Left colon (tissue), 2 donors: ENCODE data around the gene LRRC70. TPM values are rescaled to one million over a fixed set of nuclear protein-coding genes. Genes with fewer than 3 reads are reported as not detected.
"Not testable (repeated sequence)": the region's sequence is repeated elsewhere in the genome, so short reads cannot be mapped to it uniquely, and the experiment has no call there.

ENCODE experiments used
- ATAC-seq: fragments of 200-7000 bp; cut with Tn5 transposase; one replicate; pipeline ENCODE4 v1.9.1; 2020; ENCODE audit warnings: mild to moderate bottlenecking, moderate library complexity
- DNase-seq, 2 donors: peaks; one replicate each; pipeline ENCODE4 v3.0.0-alpha.2; 2020
- intact Hi-C, 2 donors: fragments of 100-400 bp; cut with DNase I in 1 of 2; cut with micrococcal nuclease in 1 of 2; formaldehyde crosslinking; loops; one replicate each; pipeline versions ENCODE4 v1.11.2 to v1.14.0; 2022; cut with DNase I, micrococcal nuclease
- total RNA-seq, 2 donors: library from RNA; stranded (reverse); fragmentation: NEBNext Ultra II Directional; extraction: Animal tissue kit (Norgen Biotek cat#: 25700); gene quantifications; one replicate each; pipeline ENCODE4 v1.2.1, GENCODE V29; 2021
- donor health status: DM: no; HTN: no; CAD: no.
- donor health status: DM: yes; HTN: yes; CAD: no.

The LRRC70 gene
- total RNA-seq, 2 donors from 2014 or later: 1.9 to 2.4 TPM

DNA sequence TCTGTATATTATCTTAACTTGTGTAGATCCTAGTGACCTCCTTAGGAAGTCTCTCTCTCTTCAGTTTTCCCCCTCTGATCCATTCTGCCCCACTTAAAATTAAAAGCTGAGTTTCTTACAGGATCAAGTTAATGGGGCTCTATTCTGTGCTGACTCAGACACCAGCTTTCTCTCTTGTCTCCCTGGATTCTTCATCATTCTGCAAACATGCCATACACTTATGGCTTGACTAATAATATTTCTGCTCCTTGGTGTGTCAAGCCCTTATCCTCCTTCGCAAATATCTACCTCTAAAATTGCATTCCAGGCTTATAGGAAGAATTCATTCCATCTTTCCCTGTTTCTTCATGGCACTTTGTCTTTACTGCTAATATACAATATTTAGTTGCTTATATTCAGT lies 18.1 kb downstream of the LRRC70 start:
- DNase-seq (no peak), ATAC-seq (no peak)
- intact Hi-C loops: no loop called here

GRCh38 chr5:62597314-62597713 lies 18.7 kb downstream of the LRRC70 start:
- DNase-seq (no peak), ATAC-seq (no peak)
- intact Hi-C loops: no loop called here

DNA sequence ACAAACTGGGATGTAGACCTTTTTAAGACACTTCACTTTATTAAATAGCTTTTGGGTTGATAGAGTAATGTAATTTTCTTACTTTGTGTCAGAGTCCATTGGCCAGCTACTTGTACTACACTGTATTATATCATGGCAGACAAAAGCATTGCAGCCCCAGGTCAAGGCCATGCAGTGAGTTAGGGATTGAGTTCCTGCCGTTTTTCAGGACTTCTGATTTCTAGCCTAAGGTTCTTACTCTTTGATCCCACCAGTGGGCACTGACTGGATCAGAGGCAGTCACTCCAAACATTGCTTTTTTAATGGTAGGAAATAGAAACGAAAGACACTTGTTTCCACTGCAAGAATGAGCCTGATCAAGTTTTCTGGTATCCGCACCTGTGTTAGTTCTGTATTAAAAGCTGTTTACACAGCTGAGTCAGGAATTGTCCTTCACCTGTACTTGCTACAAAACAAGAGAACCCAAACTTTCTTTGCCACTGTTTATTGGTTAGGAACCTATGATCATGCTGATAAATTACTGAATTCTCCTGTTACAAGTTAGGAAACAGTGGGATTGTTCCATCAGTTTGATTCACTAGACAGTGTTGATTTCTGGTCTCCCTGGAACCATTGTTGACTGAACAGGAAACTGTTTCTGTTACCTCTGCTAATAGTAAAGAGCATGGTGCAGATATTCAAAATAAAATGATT lies 22.1 kb downstream of the LRRC70 start:
- ATAC-seq (no peak), DNase-seq (no peak)
- intact Hi-C loops: no loop called here

DNA sequence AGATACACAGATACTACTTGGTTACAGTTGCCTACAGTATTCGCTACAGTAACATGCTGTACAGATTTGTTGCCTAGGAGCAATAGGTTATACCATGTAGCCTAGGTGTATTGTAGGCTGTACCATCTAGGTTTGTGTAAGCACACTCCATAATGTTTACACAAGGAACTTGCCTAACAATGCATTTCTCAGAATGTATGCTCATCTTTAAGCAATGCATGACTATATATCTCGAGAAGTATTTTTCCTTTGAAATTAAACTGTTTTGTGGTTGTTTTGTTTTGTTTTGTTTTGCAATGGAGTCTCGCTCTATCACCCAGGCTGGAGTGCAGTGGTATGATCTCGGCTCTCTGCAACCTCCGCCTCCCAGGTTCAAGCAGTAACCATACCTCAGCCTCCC lies 25.3 kb downstream of the LRRC70 start:
- ATAC-seq (no peak), DNase-seq (no peak)
- intact Hi-C loops: no loop called here

DNA sequence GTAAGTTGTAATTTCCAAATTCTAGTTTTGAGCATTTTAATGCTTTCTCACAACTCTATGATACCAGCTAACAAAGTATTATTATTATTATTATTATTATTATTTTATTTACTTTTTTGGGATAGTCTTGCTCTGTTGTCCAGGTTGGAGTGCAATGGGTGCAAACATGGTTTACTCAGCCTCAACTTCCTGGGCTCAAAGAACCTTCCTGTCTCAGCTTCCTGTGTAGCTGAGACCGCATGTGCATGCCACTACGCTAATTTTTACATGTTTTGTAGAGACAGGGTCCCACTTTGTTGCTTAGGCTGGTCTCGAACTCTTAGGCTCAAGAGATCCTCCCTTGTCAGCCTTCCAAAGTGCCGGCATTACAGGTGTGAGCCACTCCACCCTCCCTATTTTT lies 27.0 kb downstream of the LRRC70 start:
- intact Hi-C loops: no loop called here
- DNase-seq (no peak), ATAC-seq (no peak)

DNA sequence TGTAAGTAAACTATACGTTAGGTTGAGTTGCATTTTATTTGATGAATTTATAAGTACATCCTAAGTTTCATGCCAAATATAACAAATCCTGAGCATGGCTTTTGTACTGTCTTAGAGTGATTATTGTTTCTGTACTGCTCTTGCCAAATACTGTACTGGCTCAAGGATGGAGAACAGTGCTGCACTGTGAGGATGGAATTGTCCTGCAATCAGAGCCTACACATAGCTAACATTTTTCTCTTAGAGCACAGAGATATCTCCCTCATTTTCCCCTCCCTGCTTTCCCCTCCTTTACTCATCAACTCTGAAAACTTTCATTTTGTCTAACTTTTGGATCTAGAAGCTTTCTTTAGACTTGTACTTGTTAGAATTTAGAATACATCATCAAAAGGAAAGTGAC lies 28.3 kb downstream of the LRRC70 start:
- ATAC-seq (no peak), DNase-seq (no peak)
- intact Hi-C loops: no loop called here

GRCh38 chr5:62607615-62608014 lies 29.0 kb downstream of the LRRC70 start:
- DNase-seq (no peak), ATAC-seq (no peak)
- intact Hi-C loops: no loop called here

DNA sequence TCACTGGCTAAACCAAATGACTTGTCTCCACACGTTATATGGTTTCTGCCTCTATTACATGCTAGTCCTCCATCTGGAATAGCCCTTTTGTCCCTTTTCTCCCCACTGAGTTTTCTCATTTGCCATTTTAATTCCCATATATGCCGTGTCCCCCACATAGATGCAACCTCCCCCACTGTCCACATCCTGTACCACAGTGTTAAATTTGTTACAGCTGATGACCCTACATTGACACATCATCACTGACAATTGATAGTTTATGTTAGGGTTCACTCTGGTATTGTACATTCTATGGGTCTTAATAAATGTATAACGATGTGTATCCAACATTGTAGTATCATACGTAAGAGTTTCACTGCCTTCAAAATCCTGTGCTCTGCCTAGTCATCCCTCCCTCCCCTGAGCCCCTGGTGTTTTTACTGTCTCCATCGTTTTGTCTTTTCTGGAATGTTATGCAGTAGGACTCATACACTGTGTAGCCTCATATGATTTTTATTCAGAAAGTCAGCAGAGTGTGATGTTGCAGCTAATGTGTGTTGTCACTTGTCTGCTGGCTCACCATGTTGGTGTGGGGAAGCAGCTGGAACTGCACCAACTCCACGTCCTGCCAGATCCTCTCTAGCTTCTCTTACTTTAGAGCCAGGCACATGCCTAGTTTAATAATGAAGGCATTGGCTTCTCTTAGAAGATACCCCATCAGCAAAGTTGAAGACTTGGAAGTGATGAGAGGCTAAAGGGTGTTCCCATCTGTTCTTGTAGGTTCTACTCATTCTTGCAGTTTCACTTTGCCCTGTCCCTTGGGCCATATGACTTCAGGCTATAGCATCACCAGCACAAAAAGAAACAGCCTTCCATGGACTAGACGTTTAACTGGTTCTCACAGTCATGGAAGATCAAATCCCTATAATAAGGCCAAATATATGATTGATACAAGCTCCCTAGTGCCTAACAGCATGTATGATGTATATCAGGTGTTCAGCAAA lies 30.2 kb downstream of the LRRC70 start:
- ATAC-seq (no peak), DNase-seq (no peak)
- intact Hi-C loops: no loop called here

GRCh38 chr5:62614355-62614754 lies 35.7 kb downstream of the LRRC70 start:
- DNase-seq (no peak), ATAC-seq (no peak)
- intact Hi-C loops: no loop called here

GRCh38 chr5:62616615-62617277 lies 38.1 kb downstream of the LRRC70 start:
- DNase-seq (no peak), ATAC-seq (no peak)
- intact Hi-C loops: no loop called here

DNA sequence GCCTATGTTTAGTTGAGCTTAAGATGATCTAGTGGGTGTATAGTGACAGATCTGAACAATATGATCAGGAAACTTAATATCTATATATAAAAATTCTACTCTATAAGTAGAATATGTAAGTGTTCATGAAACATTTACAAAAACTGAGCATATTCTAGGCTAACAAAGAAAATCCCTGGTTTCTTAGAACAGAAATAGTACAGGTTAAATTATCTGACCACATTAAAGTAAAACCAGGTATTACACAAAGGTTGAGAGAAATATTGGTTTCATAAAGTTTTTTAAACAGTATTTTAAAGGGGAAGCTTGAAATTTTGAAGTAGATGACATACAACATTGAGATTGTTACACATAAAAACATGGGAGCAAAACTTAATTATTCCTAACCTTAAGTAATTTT lies 39.3 kb downstream of the LRRC70 start:
- intact Hi-C loops: no loop called here
- no peak for ATAC-seq
- no peak for DNase-seq

- intact Hi-C loops: no loop called here
- DNase-seq: no peak
- ATAC-seq: no peak
These were observed 42.1 kb downstream of the LRRC70 start for GRCh38 chr5:62620761-62621160.

DNA sequence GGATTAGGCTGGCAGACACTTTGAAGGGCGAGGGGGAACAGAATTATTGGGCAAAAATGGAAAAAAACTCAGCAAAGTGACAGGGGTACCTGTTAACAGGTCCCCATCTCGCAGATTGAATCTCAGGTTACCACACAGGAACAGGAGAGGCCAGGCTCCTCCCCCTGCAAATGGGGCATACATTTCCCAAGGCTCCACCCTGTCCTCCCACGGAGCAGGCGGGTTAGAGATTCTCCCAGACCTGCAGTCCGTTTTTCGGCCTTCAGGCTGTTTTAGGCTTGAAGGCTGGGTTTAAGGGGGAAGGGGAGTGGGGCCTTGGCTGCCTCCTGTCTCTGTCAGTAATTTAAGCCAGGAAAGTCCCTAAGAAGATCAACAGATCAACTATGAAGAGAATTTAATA lies 42.7 kb downstream of the LRRC70 start:
- DNase-seq (no peak), ATAC-seq (no peak)
- intact Hi-C loops: no loop called here

DNA sequence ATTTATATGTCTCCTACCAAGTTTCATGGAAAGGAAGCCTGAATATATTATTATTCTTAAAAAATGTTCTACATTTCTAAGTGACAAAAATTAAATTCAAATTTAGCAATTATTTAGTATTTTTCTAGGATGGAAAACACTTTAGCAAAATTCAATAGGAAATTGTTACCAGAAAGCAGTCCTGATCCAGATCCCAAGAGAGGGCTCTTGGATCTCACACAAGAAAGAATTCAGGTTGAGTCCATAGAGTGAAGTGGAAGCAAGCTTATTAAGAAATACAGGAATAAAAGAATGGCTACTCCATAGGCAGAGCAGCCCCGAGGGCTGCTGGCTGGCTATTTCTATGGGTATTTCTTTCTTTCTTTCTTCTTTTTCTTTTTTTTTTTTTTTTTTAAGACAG lies 44.7 kb downstream of the LRRC70 start:
- ATAC-seq (no peak), DNase-seq (no peak)
- intact Hi-C loops: no loop called here

GRCh38 chr5:62624436-62624835 lies 45.8 kb downstream of the LRRC70 start:
- intact Hi-C loops, ATAC-seq, DNase-seq: not testable (repeated sequence)

DNA sequence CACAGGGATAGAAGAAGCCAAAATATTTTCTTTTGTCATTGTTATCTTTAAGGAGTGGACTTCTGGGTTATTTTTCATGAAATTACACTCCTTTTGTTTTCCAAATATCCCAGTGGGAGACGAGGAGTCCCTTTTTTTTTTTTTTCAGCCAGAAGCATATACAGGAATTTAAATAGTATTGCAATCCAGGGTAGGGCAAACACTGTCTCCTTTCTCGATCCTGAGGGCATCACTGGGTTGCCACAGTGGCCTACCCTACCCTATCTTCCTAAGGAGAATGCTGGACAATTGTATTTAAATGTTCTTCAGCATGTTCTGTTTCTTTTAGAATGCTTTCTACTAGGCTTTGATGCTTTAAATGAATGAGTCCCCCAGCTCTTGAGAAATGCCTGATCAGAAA lies 47.9 kb downstream of the LRRC70 start:
- no peak for ATAC-seq
- intact Hi-C loops: no loop called here

GRCh38 chr5:62627121-62627520 lies 48.5 kb downstream of the LRRC70 start:
- DNase-seq (no peak), ATAC-seq (no peak)
- intact Hi-C loops: no loop called here

More for the DNA sequence above, 47.9 kb downstream of the LRRC70 start:
- no peak for DNase-seq

DNA sequence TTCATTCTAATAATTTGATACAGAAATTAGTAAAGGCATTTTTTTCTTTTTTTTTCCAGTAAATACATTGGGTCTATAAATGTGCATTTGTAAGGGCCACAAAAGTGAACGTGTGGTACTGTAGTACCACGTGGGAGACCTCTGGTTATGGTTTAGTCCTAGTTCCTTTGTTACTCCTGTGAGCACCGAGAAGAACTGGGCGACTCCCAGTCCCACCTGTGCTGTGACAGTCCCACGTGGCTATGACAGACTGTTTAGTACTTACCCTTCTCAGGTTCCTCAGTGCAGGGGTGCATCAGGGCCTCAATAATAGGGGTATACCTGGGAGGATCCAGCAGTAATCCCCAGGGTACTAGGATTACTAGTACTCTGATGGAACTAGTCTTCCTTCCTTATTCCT lies 49.3 kb downstream of the LRRC70 start:
- DNase-seq (no peak), ATAC-seq (no peak)
- intact Hi-C loops: no loop called here
